ENCODE measurements around the gene ABITRAM.
"Not testable (repeated sequence)": the region's sequence is repeated elsewhere in the genome, so short reads cannot be mapped to it uniquely, and the experiment has no call there.

Gene ABITRAM, protein sequence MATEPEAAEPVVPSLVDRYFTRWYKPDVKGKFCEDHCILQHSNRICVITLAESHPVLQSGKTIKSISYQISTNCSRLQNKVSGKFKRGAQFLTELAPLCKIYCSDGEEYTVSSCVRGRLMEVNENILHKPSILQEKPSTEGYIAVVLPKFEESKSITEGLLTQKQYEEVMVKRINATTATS

DNA sequence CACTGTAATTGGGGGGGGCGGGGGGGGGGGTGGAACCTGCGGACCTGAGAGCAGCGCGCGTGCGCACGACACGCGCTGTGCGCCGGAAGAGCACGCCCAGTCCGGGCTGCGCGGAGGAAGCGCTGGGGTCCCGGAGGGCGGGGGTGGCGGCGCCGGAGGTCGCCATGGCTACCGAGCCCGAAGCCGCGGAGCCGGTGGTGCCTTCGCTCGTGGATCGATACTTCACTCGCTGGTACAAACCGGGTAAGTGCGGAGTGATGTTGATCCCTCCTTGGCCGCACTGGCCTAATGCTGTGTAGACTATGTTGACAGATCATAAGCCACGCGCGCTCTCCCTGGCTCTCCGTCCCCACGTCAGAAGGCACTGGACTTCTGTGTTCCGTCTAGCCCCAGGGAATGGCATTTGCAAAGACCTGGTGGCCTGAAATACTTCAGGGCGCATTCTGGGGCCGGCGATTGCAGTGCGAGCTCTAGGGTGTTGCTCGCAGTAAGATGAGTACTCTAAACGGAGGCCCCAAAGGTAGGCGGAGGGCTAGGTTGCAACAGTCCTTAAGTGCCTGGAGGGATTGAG, at the start of gene ABITRAM:
TSS of gene ABITRAM (plus strand) at position 78 of the 571 bp plus-strand sequence. CDS start at position 165, 87 bp downstream.
- in situ Hi-C loops (cut with MboI; ENCODE audit: low sequenced_read_pairs): no loop called here

DNA sequence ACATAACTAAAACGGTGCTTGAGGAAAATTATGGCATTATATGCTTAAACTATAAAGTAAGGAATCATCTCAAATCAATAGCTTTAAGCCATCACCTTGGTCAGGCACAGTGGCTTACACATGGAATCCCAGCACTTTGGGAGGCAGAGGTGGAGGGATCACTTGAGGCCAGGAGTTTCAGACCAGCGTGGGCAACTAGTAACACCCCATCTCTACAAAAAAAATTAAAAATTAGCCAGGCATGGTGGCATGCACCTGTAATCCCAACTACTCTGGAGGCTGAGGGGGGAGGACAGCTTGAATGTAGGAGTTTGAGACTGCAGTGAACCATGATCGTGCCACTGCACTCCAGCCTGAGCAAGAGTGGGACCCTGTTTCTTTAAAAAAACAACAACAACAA, 49.5 kb upstream of the ABITRAM start:
- in situ Hi-C loops (cut with MboI; ENCODE audit: low sequenced_read_pairs): no loop called here

DNA sequence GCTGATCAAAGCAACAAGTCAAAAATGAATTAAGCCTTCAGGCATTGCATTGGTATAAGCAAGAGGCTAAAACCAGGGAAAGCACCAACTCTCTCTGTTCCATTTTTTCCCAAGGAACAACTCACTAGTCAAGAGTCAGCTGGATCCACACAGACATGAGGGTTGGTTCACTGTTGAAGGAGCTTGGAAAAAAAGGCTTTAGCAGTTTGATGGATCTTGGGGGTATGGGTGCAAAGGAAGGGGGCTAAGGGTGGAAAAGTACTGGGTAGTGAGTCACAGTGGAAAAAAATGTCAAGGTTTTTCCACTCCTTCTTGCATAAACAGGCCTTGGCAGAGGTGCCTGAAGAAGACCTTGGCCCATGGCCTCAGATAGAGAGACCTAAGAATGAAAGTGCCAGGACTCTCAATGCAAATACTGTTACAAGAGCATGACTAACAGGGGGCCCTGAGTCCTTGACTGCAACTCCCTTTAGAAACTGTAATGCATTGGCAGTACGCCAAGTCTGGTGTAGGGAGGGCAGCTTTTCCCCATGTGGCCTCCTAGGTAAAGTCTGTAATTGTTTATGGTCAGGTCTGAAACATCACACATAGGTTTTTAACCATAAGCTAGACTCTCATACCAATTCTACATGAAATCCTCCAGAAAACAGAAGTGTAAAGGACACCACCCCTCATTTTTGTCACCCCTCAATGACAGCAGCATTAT, 48.4 kb upstream of the ABITRAM start:
- in situ Hi-C loops (cut with MboI; ENCODE audit: low sequenced_read_pairs): no loop called here

DNA sequence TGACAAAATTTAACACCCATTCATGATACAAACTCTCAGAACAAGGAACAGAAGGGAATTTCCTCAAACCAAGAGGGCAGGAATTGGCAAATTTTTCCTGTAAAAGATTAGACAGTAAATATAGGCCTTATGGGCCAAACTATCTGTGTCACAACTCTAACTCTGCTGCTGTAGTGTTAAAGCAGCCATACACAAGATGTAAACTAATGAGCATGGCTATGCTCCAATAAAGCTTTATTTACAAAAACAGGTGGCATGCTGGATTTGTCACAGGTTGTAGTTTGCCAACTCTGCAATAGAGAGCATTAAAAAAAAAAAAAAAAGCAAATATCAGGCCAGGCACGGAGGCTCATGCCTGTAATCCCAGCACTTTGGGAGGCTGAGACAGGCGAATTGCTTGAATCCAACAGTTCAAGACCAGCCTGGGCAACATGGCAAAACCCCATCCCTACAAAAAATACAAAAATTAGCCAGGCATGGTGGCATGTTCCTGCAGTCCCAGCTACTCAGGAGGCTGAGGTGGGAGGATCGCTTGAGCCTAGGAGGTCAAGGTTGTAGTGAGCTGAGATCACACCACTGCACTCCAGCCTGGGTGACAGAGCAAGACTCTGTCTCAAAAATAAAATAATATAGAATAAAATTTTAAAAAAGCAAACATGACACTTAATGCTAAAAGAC, 47.5 kb upstream of the ABITRAM start:
- in situ Hi-C loops (cut with MboI; ENCODE audit: low sequenced_read_pairs): not testable (repeated sequence)

DNA sequence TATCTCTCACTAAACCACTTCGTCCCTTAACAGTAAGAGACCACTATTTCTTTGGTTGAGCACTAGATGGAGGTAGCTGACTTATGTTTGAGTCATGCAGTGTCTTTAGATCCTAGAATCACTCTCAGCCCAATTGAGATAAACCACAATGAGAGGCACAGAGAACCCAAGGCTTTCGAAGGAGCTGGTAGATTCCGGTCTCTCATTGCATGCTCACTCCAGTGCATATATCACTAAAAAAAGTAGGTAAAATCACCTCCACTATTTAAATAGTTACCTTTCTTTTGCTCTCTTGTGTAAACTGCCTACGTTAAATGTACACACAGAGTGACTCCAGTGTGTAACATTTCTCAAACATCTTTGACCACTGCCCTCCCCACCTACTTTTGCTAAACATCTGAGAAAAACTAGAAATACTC, 44.5 kb upstream of the ABITRAM start:
- in situ Hi-C loops (cut with MboI; ENCODE audit: low sequenced_read_pairs): no loop called here

DNA sequence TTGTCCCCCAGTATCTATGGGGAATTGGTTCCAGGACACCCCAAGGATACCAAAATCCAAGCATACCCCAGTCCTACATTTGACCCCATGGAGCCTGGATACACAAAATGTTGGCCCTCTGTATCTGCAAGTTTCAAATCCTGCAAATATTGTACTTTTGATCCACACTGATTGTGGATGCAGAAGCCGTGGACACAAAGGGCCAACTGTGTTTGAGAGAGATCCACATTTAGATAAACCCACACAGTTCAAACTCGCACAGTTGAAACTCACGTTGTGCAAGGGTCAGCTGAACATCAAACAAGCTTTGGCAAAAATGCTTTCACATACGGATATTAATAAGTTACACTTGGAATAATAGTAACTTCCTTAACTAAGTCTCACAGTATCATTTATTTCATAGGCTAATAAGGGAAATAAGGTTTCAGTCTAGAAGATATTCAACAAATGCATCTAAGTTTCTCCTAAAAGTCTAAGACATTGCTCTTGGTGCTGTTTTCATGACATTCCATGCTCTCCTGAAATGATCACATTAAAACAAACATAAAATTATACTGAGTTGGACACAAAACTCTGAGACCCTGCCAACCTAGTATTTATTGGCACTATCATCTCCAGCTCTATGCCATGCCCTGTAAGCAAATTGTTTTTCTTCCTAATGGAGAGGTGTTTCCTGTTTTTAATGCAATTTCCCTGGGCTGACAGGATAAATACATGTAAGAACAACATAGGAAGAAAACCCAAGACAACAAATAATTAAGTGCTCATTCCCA, 39.8 kb upstream of the ABITRAM start:
- in situ Hi-C loops (cut with MboI; ENCODE audit: low sequenced_read_pairs): no loop called here

DNA sequence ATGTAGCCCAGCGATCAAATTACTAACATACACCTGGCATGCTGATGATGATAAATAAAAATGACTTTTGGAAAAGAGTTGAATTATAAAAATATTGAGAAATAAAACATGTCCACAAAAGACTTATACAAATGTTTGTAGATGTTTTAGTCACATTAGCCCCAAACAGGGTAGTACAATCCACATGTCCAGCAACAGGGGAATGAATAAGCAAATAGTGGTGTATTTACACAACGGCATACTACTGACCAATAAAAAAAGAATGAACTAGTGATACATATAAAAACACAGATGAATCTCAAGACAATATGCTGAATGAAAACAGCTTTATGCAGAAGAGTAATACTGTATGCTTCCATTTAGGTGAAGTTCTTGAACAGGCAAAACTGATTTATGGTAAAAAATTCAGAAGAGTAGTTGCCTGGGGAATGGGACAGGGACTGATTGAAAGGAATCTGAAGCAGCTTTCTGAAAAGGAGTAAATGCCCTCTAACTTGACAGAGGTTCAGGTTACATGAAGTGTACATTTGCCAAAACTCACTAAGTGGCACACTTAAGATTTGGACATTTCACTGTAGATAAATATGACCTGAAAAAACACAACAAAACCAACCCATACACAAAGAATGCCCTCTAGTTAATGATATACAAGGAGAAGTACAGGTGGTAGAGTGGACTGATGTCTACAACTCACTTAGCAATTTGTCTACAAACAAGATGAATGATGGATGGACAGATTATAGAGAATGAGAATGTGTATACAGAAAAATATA, 36.7 kb upstream of the ABITRAM start:
- in situ Hi-C loops (cut with MboI; ENCODE audit: low sequenced_read_pairs): no loop called here

DNA sequence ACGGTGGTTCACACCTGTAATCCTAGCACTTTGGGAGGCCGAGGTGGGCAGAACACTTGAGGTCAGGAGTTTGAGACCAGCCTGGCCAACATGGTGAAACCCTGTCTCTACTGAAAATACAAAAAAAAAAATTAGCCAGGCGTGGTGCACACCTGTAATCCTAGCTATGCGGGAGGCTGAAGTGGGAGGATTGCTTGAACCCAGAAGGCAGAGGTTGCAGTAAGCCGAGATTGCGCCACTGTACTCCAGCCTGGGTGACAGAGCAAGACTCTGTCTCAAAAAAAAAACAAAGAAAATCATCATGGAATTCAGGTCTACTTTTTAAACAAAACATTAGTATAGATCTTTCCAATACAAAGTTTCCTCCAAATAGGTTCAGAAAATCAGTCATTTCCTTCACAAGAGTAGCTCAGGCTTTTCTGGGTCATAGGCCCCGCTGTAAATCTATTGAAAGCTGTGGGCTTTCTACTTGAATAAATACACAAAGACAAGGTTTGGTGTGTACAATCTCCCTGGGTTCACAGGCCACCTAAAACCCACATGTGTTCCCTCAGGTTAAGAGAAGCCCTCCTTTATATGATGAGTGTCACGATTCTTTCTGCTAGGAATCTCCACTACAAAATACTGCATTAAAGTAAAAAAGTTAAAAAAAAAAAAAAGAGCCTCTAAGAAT, 35.0 kb upstream of the ABITRAM start:
- in situ Hi-C loops (cut with MboI; ENCODE audit: low sequenced_read_pairs): not testable (repeated sequence)

DNA sequence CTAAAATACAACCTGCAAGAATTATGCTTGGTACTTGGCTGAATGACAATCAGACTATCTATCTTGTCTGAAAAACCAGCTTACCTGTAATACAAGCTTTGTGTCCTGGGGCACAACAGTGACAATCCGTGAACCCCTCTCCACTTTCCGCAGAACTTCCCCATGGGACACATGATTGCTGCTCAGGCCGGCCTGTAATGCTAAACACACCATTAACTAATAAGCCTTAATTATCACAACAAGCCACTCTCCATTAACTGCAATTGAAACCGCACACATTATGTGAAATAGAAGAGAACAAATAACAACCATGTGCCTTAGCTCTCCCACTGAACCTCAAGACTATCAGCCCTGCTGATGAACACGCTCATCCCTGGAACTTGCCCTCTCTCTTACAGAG, 34.0 kb upstream of the ABITRAM start:
- in situ Hi-C loops (cut with MboI; ENCODE audit: low sequenced_read_pairs): no loop called here

DNA sequence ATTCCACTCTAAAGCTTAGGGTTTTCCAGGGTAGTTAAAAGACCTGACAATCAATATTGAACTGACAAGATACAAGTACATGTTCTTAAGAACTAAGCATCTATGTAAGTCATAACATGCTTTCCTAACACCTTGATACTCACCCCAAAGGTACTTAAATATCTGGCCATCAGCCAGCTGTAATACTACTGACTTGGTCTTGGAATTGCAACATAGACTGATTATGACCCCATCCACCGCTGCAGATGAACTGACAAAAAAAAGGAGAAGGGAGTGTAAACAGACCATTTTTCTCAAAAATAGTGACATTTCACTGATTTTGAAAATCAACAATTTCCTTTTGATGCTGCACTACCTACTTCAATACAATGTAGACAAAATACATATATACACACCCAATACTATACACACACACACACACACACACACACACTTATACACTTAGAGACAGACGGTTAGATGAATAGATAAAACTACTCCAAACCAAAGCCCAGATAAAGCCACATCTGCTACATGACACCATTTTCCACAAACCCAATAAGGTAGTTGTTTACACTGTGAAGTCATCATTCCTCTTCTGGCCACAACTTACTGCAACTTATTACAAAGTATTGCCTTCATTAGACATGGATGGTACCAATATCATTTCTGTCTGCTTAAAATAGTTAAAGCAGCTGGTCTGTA, 30.6 kb upstream of the ABITRAM start:
- in situ Hi-C loops (cut with MboI; ENCODE audit: low sequenced_read_pairs): no loop called here

DNA sequence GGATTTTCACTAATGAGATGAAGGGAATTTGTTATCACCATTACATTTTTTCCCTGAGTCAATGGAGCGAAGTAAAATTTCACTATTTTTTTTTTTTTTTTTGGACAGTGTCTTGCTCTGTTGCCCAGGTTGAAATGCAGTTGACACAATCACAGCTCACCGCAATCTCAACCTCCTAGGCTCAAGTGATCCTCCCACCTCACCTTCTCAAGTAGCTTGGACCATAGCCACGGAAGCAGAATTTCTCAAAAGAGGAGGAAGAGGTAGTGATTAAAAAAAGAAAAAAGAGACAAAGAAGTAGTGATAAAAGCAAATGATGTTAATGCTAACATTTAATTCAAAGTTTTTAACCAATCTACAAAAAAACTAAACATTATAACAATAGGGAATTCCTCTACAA, 30.0 kb upstream of the ABITRAM start:
- in situ Hi-C loops (cut with MboI; ENCODE audit: low sequenced_read_pairs): no loop called here

DNA sequence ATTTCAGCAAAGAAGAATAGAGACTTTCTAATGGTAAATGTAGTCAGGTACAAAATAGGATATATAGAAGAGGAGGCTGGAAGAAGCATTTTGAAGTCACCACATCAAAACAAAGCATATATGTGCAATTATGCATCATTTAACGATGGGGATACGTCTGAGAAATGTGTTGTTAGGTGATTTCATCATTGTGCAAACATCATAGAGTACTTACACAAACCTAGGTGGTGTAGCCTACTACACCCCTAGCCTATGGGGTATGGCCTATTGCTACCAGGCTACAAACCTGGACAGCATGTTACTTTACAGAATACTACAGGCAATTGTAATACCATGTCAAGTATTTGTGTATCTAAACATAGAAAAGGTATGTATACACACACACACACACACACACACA, 28.7 kb upstream of the ABITRAM start:
- in situ Hi-C loops (cut with MboI; ENCODE audit: low sequenced_read_pairs): no loop called here

DNA sequence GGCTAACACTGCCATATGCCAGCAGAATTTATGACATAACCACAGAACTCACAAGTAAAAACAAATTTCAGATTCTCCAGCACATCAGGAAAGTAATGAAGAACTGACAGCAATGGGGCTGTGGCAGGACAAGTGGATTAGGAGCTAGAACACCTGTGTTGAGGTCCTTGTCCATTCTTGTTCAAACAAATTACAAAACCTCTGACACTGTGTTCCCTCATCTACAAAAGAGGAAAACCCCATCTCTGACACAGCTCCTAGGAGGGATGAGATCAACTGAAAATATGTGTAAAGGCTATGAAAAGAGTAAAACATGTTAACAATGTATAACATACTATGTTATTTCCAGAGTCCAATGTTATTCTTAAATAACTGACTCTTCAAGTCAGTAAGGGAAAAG, 23.8 kb upstream of the ABITRAM start:
- in situ Hi-C loops (cut with MboI; ENCODE audit: low sequenced_read_pairs): no loop called here

DNA sequence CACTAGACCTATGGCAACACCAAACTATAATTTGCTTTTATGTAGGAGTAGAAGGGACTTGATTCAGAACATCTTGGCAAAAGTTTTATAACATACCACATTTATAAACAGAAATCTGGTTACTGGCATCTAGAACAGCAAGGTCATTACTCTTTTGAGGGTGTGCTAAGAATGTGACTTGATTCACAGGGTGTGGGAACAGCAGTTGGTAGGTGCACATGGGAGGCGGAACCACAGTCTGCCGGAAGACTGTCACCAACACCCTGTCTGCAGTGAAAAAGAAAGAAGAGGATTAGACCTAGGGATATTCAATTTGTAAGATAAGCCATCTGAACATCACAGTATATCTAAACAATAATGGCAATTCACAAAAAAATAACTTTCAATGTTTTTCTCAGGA, 23.3 kb upstream of the ABITRAM start:
- in situ Hi-C loops (cut with MboI; ENCODE audit: low sequenced_read_pairs): no loop called here

DNA sequence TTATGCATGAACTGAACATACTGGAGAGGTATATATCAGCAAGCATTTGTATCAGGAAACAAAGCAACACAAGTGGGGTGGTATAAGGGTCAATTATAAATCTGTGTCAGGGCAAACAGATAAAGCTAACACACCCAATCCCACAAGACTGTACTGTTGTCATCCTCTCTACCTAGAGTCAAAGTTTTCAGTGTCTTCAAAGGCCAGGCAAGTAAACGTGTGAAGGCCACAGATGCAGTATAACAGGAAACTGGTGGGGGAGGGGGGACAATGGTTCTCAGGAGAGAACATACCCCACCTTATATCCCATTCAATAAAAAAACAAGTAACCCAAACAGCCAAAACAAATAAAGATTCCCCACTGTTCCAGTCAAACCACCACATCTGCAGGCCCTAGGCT, 22.4 kb upstream of the ABITRAM start:
- in situ Hi-C loops (cut with MboI; ENCODE audit: low sequenced_read_pairs): no loop called here

DNA sequence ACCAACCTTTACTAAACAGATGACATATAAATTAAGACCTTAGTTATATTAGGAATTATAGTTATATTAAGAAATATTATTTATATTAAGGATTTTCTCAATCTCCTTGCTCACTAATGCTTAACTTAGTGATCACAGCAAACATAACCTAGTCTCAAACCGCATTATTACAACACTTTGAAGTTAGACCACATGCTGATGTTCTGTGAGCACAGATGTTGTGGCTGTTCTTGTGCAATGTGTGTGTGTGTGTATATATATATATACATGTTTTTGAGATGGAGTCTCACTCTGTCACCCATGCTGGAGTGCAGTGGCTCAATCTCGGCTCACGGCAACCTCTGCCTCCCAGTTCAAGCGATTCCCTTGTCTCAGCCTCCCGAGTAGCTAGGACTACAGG, 20.8 kb upstream of the ABITRAM start:
- in situ Hi-C loops (cut with MboI; ENCODE audit: low sequenced_read_pairs): no loop called here

DNA sequence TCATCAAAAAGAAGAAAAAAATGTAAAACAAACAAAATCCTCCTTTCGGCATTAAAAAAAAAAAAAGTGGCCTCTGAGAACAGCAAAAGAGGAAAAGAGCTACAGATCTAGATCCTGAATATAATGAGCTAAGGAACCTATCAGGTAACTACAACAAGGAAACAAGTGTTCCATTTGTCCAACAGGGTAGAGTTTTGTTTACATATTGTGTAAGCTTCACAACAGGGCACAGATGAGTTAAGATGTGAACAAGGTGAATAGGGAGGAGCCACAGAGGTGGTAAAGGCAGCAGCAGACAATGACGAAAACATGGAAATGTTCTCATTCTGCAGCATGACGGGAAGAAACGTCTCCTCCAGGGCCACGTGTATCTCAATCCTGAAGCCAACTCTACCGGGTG, 14.7 kb upstream of the ABITRAM start:
- in situ Hi-C loops (cut with MboI; ENCODE audit: low sequenced_read_pairs): no loop called here

DNA sequence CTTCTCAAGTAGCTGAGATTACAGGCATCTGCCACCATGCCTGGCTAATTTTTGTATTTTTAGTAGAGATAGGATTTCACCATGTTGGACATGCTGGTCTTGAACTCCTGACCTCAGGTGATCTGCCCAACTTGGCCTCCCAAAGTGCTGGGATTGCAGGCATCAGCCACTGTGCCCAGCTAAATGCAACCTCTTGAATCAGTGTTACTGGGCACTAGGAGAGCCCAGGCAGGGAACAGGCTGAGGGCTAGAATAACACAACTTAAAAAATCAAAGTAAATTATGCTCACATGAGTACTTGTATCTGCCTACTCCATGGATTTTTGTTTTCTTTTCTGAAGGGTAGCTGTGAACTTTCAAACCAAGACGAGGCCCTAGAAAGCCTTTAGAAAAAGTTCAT, 13.8 kb upstream of the ABITRAM start:
- in situ Hi-C loops (cut with MboI; ENCODE audit: low sequenced_read_pairs): not testable (repeated sequence)

DNA sequence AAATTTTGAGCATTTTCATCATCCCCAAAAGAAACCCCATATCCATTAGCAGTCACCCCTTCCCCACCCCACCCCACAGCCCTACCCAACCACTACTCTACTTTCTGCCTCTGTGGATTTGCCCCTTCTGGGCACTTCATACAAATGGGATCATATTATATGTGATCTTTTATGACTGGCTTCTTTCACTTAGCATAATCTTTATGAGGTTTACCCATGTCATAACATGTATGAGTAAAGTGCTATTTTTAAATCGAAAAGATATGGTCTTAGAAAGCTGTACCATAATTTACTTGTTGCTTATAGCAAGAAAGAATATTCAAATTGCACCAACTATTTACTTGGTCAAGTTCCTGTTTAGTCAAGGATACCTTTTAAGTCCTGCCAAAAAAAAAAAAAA, 13.0 kb upstream of the ABITRAM start:
- in situ Hi-C loops (cut with MboI; ENCODE audit: low sequenced_read_pairs): no loop called here
